MCF 10A (cell line): Measurements from ENCODE around the gene PAPPA2. TPM values are rescaled to one million over a fixed set of nuclear protein-coding genes. Genes with fewer than 3 reads are reported as not detected.
"Not testable (repeated sequence)": the region's sequence is repeated elsewhere in the genome, so short reads cannot be mapped to it uniquely, and the experiment has no call there.

Experiments used
- BruUV-seq: library from RNA; stranded (reverse); fragments of 400-500 nt; replicated peaks from 2 replicates; lab custom pipeline; 2021; lab: Mats Ljungman, UMichigan
- CTCF ChIA-PET: fragments of 300-600 bp; sonication (Branson Sonifier 250); formaldehyde crosslinking; extraction: SDS; loops from one replicate; lab custom pipeline; 2021; ENCODE audit warnings: antibody characterized with exemption, inconsistent platforms; lab: Yijun Ruan, JAX
- POLR2A ChIA-PET: fragments of 300-600, 350-650 bp; sonication (Branson Sonifier 250); formaldehyde crosslinking; extraction: SDS; loops from one replicate; lab custom pipeline; 2020; ENCODE audit warnings: antibody characterized with exemption, inconsistent platforms; lab: Yijun Ruan, JAX
- DNase-seq: peaks from one replicate; pipeline ENCODE4 v3.0.0-alpha.2; 2018; ENCODE audit not compliant: unreplicated experiment
- H3K27ac Mint-ChIP-seq: one replicate; pipeline ENCODE4 v1.8.0; 2022; ENCODE audit warnings: mild to moderate bottlenecking, low read depth, mixed read lengths; ENCODE audit not compliant: unreplicated experiment
- H3K27me3 Mint-ChIP-seq: one replicate; pipeline ENCODE4 v1.8.0; 2022; ENCODE audit warnings: mixed read lengths; ENCODE audit not compliant: insufficient read depth, unreplicated experiment
- H3K36me3 Mint-ChIP-seq: one replicate; pipeline ENCODE4 v1.8.0; 2022; ENCODE audit warnings: mild to moderate bottlenecking, moderate library complexity, mixed read lengths; ENCODE audit not compliant: insufficient read depth, unreplicated experiment
- H3K4me1 Mint-ChIP-seq: one replicate; pipeline ENCODE4 v1.8.0; 2022; ENCODE audit warnings: mixed read lengths; ENCODE audit not compliant: insufficient read depth, unreplicated experiment
- H3K4me3 Mint-ChIP-seq: one replicate; pipeline ENCODE4 v1.8.0; 2022; ENCODE audit warnings: mild to moderate bottlenecking, moderate library complexity, mixed read lengths; ENCODE audit not compliant: unreplicated experiment
- H3K9me3 Mint-ChIP-seq: one replicate; pipeline ENCODE4 v1.8.0; 2022; ENCODE audit warnings: mixed read lengths; ENCODE audit not compliant: unreplicated experiment
- intact Hi-C: fragments of 100-400 bp; cut with micrococcal nuclease; formaldehyde crosslinking; loops from 2 replicates; pipeline ENCODE4 v1.14.1; 2022
- total RNA-seq: library from RNA; stranded (reverse); gene quantifications from 2 replicates; pipeline ENCODE4 v1.2.3, GENCODE V29; 2022
- TF ChIP-seq, protein P1 (sequence below): fragments of 200-600 bp; IDR thresholded peaks from one replicate; pipeline ENCODE4 v1.8.0; 2022; ENCODE audit warnings: antibody characterized with exemption, mild to moderate bottlenecking; ENCODE audit not compliant: unreplicated experiment

The PAPPA2 gene
- total RNA-seq, 1 experiment from 2014 or later: 11.5 TPM

GRCh38 chr1:176628775-176629174, 165.8 kb downstream of the PAPPA2 start:
- POLR2A ChIA-PET: interaction anchor here (0.6 to 1.1 kb wide), 2 partner anchors 10 to 147 kb away, joined by 3 to 4 read pairs; no protein-coding TSS in a partner anchor
- no peak overlapping the region for H3K4me3 Mint-ChIP-seq
- no peaks in the 10 kb centered on the region for H3K4me1 Mint-ChIP-seq

GRCh38 chr1:176634733-176635132, 171.8 kb downstream of the PAPPA2 start:
- intact Hi-C loops, H3K4me1 Mint-ChIP-seq, H3K27me3 Mint-ChIP-seq, H3K36me3 Mint-ChIP-seq, DNase-seq, H3K27ac Mint-ChIP-seq, H3K4me3 Mint-ChIP-seq, H3K9me3 Mint-ChIP-seq, BruUV-seq: not testable (repeated sequence)
- POLR2A ChIA-PET: interaction anchor here (0.6 kb wide), 1 partner anchor 509 kb away, joined by 4 read pairs; no protein-coding TSS in a partner anchor
- CTCF ChIA-PET: interaction anchor here (1.2 kb wide), 1 partner anchor 247 kb away, joined by 3 read pairs; no protein-coding TSS in a partner anchor

More at GRCh38 chr1:176628775-176629174, 165.8 kb downstream of the PAPPA2 start:
- TF ChIP-seq, protein P1, sequence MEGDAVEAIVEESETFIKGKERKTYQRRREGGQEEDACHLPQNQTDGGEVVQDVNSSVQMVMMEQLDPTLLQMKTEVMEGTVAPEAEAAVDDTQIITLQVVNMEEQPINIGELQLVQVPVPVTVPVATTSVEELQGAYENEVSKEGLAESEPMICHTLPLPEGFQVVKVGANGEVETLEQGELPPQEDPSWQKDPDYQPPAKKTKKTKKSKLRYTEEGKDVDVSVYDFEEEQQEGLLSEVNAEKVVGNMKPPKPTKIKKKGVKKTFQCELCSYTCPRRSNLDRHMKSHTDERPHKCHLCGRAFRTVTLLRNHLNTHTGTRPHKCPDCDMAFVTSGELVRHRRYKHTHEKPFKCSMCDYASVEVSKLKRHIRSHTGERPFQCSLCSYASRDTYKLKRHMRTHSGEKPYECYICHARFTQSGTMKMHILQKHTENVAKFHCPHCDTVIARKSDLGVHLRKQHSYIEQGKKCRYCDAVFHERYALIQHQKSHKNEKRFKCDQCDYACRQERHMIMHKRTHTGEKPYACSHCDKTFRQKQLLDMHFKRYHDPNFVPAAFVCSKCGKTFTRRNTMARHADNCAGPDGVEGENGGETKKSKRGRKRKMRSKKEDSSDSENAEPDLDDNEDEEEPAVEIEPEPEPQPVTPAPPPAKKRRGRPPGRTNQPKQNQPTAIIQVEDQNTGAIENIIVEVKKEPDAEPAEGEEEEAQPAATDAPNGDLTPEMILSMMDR: no peak
- H3K9me3 Mint-ChIP-seq: peaks cover 2% of the 10 kb centered on the region
- CTCF ChIA-PET: interaction anchor here (1.0 kb wide), 1 partner anchor 13 kb away, joined by 5 read pairs; no protein-coding TSS in a partner anchor
- no peak overlapping the region for H3K27ac Mint-ChIP-seq
- intact Hi-C loops: no loop called here
- DNase-seq: no peak
- no peaks in the 10 kb centered on the region for H3K27me3 Mint-ChIP-seq
- H3K36me3 Mint-ChIP-seq: no peaks in the 10 kb centered on the region
- BruUV-seq: no TSS peak

DNA sequence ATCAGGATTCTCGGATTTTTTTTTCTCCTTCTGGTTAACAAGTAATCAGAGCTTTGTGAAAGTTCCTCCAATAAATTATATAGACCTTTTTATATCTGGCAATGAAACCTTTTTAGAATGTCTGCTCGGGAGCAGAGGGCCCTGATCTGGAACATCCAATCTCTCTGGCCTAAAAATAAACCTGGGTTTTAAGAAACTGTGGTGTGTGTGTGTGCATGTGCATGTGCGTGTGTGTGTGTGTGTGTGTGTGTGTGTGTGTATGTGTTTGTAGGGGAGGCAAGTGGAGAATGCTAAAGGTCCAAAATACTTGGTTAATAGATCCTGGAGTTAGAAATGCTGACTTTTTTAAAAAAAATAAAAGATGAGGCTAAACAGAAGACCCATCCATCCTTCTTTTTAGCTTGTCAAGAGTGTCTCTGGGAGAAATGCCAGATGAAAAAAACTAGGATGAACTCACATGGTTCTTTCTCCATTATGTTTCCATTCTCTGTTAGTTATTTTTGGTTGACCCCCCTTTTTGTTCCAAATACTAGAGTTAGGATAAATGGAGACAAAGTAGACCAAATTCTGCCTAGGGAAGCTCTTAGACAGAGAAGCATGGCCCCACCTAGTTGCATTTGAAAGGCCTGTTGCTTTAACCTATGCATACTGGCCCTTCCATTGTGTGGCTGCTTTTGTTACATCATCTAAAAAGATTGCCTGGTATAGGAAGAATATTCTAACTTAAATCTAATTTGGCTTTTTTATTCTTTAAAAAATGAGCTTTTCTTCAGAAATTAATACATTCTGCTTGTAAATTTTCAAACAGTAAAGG, 175.9 kb downstream of the PAPPA2 start:
- no peak overlapping the region for H3K27ac Mint-ChIP-seq
- no peaks in the 10 kb centered on the region for H3K36me3 Mint-ChIP-seq
- H3K27me3 Mint-ChIP-seq: no peaks in the 10 kb centered on the region
- CTCF ChIA-PET: interaction anchor here (0.7 to 1.3 kb wide), 4 partner anchors 23 to 1152 kb away, joined by 3 to 9 read pairs (median 4); no protein-coding TSS in a partner anchor
- no peak overlapping the region for H3K4me3 Mint-ChIP-seq
- POLR2A ChIA-PET: interaction anchor here (0.9 kb wide), 1 partner anchor 10 kb away, joined by 4 read pairs; no protein-coding TSS in a partner anchor
- DNase-seq: no peak
- no peaks in the 10 kb centered on the region for H3K9me3 Mint-ChIP-seq
- intact Hi-C loops: no loop called here
- TF ChIP-seq, protein P1: no peak
- no TSS peak for BruUV-seq
- peaks cover 7% of the 10 kb centered on the region for H3K4me1 Mint-ChIP-seq

DNA sequence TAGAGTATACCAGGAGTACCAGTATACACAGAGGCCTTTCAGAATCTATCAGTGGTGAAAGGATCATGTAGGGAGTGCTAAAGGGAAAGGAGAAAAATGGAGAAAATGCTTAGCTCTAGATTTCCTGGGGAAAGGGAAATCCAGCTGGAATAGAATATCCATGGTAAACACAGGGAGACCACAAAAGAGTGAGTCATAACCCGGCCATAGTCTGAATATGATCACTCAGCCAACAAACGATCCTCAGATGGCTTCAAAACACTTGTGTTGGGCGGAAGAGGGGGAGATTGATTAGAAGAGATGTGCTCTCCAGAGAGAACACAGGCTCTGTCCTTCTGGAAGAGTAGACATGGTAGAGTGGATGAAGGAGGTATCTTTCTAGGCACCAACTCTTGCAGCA, 180.6 kb downstream of the PAPPA2 start:
- H3K27me3 Mint-ChIP-seq: no peaks in the 10 kb centered on the region
- intact Hi-C loops: no loop called here
- H3K27ac Mint-ChIP-seq: no peak overlapping the region
- TF ChIP-seq, protein P1: no peak
- peak; percentile 46 for DNase-seq
- no peaks in the 10 kb centered on the region for H3K36me3 Mint-ChIP-seq
- peaks cover under 1% of the 10 kb centered on the region for H3K9me3 Mint-ChIP-seq
- ChIA-PET CTCF (interaction anchor here (0.5 to 1.9 kb wide), 8 partner anchors 17 to 193 kb away, joined by 3 to 10 read pairs (median 4); no protein-coding TSS in a partner anchor), POLR2A (no interaction called here)
- H3K4me3 Mint-ChIP-seq: no peak overlapping the region
- BruUV-seq: no TSS peak
- peaks cover 7% of the 10 kb centered on the region for H3K4me1 Mint-ChIP-seq
